Posterior vena cava (tissue), 2 donors: Measurements from ENCODE around the gene WNT3A. TPM values are rescaled to one million over a fixed set of nuclear protein-coding genes. Genes with fewer than 3 reads are reported as not detected.
A peak's percentile ranks its signal among the peaks of the same experiment; 100 is the strongest.

ENCODE experiments used
- DNase-seq: peaks from one replicate; pipeline ENCODE4 v3.0.0-alpha.2; 2020; ENCODE audit warnings: low spot score
- intact Hi-C, 2 donors: fragments of 100-400 bp; cut with DNase I; formaldehyde crosslinking; loops; one replicate each; pipeline versions ENCODE4 v1.14.1 to v1.14.2; 2022 to 2023
- total RNA-seq, 2 donors: library from RNA; stranded (reverse); fragmentation: NEBNext Ultra II Directional; extraction: Animal tissue kit (Norgen Biotek cat#: 25700); gene quantifications; one replicate each; pipeline ENCODE4 v1.2.1, GENCODE V29; 2021
- donor health status: DM: yes; HTN: yes; CAD: no.
- donor health status: DM: yes; HTN: yes; CAD: no.

Gene WNT3A
- total RNA-seq, 2 donors from 2014 or later = not detected

DNA sequence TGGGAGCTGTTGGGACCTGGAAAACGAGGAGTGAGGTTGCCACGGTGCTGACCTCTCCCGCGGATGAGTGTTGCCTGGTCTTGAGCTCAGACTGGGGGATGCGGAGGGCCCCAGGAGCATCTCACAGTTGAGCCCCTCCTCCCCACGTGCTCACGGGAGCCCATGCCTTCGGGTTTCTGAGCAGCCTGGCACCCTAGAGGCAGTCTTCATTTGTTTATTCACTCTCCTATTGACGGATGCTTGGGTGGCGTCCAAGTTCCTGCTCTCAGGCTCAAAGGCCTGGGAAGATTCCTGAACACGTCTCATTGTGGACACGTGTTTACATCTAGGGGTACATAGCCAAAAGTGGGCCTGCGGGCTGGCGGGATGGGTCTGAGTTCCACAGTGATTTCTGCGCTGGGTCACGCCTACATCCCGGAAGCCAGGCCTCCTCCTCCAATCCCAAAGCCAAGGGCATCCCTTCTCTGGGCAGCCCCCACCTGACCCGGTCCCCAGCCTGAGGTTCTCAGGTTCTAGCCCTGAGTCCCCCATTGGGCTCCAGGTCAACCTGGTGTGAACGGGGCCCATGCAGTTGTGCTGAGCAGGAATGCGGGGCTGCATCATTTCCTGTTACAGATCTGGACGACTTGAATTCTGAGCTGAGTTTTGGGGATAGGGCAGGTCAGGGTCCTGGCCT lies 14.7 kb downstream of the WNT3A start:
- intact Hi-C loops = no loop called here
- peak; percentile 72 for DNase-seq

DNA sequence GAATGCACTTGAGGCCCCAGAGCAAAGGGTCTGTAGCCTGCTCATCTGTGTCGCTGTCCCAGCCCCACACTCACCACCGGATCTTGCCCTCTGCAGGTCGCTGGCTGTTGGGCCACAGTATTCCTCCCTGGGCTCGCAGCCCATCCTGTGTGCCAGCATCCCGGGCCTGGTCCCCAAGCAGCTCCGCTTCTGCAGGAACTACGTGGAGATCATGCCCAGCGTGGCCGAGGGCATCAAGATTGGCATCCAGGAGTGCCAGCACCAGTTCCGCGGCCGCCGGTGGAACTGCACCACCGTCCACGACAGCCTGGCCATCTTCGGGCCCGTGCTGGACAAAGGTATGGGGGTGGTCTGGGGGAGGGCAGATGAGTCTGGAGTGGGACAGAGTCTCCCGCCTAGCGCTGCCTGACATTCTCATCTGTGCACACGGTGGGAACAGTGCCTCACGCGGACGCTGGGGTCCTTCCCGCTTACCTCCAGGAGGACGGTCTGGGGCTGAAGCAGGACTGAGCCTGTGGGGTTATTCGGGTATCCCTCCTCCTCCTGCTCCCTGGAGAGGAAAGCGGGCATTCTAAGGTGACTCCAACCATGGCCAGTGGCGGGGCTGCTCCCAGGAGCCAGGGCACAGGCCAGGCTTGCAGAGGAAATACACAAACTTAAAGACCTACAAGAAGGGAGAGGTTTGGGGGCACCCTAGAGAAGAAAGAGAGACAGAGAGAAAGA lies 15.9 kb downstream of the WNT3A start:
- DNase-seq = peak; percentile 73
- intact Hi-C loops = no loop called here

DNA sequence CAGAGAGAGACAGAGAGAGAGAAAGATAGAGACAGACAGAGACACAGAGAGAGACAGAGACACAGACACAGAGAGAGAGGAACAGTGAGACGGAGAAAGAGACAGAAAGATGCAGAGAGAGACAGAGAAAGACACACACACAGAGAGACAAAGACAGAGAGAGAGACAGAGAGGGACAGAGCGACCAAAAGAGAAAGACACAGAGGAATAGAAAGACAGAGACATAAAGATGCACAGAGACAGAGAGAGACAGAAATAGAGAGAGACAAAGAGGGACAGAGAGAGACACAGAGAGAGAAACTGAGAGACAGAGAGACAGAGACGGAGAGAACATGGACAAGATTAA lies 16.5 kb downstream of the WNT3A start:
- intact Hi-C loops = no loop called here

DNA sequence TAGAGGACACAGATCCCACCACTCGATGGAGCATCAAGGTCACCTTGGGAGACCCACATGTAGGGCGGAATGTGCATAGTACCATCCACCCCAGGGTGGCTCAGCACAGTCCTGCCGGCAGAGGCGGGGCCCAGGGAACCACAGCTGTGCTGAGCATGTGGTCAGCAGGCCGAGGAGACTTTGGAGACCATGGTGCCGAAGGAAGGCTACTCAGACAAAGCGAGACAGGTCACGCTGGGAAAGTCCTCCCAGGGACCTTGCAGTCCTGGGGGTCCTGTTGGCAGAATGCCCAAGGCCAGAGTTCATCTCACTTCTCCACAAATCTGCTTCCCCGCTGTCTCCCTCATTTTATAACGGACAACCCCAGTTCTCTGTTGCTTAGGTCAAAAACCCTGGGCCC lies 22.5 kb downstream of the WNT3A start:
- peak; percentile 64 for DNase-seq

More for the DNA sequence above, 16.5 kb downstream of the WNT3A start:
- no peak for DNase-seq

DNA sequence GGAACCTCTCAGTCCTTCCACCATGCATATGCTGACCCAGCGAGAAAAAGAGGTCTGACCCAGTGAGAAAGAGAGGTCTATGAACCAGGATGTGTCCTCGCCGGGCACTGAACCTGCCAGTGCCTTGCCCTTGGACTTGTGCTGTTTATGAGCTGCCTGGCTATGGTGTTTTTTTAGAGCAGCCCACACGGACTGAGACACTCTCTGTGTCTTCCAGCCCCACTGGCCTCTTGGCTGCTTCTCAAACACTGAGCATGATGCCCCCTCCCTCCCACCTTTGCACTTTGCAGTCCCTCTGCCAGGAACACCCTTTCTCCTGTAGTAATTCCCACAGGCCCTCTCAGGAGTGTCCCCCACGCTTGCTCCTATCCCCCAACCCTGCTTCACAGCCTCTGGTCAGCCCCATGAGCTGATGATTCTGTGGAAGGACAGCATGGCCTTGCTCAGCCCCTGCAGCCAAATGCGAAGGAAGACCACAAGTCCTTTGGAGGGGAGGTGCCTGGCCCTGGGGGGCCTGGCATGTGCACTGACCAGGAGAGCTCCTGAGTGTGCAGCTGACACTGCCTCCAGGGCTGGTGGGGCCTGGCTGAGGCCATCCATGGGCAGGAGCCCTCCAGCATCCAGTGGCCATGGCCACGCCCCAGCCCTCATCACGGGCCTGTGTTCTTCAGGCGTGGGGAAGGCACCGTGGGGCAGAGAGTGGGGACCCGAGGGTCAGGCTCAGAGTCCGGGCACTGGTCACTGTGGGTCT lies 23.8 kb downstream of the WNT3A start:
- intact Hi-C loops = no loop called here
- peak; percentile 34 for DNase-seq

More for the DNA sequence above, 22.5 kb downstream of the WNT3A start:
- intact Hi-C loops = no loop called here

DNA sequence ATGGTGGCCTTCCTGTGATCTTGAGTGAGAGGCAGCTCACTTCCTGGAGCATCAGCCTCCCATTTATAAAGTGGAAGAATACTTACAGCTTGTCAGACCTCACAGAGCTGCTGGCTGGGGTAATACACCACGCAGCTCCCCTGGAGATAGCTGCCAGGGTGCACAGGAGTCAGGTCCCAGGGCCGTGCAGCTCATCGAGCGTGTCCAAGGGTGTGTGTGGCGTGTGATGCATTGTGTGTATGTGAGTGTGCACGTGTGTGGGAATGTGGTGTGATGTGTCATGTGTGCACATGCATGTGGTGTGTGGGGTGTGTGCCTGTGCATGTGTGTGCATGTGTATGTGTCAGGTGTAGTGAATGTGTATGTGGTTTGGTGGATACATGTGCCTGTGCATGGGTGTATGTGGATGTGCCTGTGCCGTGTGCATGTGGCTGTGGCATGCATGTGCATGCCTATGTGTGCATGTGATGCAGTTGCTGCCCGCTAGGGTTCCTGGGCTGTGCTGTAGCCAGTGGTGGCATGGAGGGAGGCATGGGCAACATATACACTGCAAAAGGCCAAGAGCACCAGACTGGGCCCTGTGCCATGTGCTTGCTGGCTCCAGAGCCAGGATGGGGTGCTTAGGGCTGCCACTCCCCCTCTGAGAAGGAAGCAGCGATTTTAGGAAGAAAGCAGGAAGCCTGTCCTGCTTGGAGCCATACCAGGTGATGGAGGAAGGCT lies 24.6 kb downstream of the WNT3A start:
- DNase-seq = peak; percentile 57
- intact Hi-C loops = no loop called here

DNA sequence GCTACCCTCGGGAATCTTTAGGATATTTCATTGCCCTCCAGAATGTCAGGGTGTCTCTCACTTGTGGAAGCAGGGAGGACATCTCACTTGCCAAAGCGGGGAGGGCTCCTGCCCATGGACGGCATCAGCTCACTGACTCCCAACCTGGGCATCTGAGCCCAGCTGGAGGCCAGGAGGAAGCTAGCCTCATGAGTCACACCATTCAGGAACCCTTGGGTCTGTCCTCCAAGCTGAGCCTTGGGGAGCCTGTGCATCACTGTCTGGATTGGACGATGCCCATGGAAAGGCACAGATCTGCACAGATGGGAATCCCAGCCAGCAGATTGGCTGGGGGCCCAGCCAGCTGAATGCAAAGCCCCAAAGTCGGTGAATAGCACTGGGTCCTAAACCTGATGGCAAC lies 25.2 kb downstream of the WNT3A start:
- DNase-seq = peak; percentile 40
- intact Hi-C loops = no loop called here

DNA sequence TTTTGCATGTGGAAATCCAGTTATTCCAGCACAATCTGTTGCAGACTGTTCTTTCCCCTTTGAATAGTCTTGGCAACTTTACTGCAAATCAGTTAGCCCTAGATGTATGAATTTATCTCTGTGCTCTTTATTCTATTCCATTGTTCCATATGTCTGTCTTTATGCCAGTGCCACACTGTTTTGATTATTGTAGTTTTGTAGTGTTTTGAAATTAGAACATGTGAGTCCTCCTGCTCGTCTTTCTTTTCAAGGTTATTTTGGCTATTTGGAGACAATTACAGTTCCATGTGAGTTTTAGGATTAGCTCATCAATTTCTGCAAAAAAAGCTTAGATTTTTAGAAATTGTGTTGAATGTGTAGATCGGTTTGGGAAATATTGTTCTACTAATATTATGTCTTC lies 26.6 kb downstream of the WNT3A start:
- no peak for DNase-seq
- intact Hi-C loops = no loop called here

DNA sequence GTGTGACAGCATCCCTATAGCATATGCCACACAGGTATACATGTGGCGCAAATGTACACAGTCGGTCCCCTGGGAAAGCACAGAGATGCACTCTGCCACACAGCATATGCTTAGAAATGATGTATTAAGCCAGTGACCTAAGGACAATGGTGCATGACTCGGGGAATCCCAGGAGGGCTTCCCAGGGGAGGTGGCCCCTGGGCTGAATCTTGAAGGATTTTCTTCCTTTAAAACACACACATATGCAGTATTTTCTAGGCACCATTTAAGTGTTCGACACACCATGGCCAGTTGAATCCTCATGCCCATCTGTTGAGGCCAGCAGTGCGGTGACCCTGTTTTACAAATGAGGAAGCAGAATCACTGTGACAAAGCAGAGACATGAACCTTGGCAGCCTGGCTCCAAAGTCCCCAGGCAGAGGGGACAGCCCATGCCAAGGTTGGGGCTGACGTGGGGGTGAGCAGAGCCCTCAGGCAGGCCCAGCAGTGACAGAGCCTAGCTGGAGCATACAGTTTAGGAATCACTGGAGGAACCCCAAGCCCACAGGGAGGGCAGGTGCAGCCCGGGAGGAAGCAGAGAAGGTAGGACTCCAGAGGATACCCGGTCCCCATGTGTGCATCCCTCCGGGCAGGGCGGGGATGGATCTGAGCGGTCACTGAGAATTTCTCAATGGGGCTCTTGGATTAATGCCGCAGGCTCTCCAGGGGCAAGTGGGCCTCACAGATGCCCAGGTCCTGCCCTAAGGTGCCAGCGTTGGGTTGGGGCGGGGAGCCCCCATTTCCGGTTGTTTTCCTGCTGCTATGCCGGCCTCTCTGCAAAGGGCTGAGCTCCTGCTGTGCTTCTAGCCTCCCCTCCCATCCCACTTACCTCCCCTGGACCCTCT lies 28.4 kb downstream of the WNT3A start:
- peak; percentile 43 for DNase-seq

DNA sequence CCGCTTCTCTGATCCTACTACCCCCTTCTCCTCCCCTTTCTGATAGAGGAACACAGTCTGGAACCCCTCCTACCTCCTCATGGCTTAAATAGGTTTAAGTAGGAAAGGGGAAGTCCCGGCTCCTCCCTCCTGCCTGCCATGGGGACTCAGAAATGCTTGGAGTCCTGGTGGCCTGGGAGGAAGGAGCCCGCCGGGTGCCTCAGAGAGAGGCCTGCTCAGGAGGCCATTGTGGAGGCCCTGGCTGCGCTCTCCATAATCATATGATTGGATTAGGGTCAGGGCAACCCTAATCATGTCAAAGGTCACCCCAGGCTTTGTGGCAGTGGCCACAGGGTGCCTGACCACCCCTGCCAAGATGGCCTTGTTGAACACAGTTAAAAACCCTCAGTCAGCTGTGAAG lies 29.0 kb downstream of the WNT3A start:
- DNase-seq = peak; percentile 46
- intact Hi-C loops = no loop called here

More for the DNA sequence above, 28.4 kb downstream of the WNT3A start:
- intact Hi-C loops = no loop called here

DNA sequence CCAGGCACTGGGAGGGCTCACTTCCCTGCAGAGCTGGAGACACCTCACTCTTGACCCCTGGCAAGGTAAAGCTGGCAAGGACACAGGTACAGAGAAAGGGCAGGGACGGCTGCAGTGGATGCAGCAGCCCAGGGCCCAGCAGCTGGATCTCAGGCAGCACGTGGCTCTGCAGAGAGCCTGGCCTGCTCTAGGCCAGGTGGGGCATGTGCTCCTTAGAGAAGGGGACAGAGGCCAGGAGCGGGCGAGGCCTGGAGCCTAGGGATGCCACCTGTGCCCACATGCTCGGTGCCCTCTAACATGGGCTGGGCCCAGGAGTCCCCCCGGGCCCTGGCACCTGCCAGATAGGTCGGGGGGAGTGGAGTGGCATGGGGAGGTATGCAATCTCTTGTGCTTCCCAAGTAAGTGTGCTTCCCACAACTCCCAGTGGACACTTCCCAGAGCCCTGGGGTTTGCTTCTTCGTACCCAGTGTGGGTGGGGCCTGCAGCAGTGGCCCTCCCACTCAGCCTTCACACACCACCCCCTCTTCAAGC lies 30.0 kb downstream of the WNT3A start:
- DNase-seq = peak; percentile 46
- intact Hi-C loops = no loop called here

DNA sequence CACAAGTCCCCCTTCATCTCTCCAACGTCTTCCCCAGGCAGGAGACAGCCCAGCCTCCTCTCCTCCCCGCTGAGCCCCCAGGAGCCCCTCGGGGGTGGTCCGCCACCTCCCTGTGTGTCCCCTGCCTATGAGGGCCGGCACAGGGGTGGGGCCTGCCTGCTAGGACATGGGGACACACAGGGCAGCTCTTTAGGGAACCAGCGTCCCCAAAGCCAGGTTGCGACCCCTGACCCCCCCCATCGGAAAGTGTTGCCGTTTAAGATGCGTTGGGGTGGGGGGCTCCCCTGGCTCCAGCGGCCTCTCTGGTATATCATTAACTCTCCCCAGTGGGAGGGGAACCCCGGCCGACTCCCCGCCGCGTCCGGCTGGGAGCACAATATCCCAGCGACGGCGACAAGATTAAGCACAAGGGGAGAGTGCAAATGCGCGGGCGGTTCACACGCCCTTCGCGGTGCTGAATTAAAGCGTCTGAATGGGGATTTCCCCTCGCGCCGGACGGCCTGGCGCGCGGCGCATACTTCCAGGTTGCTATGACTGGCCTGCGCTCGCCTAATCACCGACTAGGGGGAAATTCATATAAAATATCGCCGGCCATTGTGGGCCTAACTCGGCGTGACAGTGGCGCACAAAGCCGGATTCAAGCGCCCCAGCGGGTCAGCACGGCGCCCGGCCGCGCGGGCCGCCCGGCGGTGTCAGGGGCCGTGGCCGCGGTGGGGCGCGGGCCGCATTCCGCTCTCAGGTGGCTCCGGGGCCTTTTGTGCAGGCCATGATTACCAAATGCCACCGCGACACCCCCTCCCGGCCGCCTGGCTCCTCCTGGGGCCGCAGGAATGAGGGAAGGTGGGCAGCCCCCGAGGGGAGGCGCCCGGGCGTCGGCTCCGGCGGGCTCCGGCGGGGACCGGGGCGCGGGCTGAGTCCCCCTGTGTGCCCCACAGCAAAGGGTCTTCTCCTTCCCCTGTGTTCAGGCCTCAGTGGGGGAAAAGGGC lies 30.9 kb downstream of the WNT3A start:
- peak; percentile 77 for DNase-seq
- intact Hi-C loops = no loop called here

DNA sequence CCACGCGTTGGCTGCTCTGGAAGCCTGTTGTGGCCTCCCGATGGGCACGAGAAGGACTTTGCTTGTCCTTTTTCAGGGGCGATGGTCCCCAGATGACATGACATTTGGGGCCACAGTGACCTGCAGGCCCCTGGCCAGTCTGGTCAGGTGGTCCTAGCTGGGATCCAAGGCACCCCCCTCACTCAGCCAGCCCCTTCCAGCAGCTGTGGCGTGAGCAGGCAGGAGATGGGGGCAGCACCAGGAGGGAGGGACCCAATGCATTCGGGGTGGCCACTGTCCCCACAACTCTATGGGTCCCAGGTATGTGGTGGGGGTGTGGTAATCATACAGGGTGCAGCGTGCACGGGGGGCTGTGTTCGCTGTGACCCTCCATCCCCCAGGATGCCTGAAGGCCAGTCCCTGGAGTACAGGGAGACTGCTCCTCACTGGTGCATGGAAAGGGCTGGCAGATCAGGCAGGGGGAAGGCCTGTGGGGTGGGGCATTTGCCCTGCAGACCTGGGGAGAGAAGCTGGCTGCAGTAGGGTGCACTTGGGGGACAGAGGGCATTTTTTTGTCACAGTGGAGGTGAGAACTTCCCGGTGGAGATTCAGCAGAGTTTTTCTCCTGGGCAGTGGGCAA lies 31.7 kb downstream of the WNT3A start:
- peak; percentile 64 for DNase-seq
- intact Hi-C loops = no loop called here

DNA sequence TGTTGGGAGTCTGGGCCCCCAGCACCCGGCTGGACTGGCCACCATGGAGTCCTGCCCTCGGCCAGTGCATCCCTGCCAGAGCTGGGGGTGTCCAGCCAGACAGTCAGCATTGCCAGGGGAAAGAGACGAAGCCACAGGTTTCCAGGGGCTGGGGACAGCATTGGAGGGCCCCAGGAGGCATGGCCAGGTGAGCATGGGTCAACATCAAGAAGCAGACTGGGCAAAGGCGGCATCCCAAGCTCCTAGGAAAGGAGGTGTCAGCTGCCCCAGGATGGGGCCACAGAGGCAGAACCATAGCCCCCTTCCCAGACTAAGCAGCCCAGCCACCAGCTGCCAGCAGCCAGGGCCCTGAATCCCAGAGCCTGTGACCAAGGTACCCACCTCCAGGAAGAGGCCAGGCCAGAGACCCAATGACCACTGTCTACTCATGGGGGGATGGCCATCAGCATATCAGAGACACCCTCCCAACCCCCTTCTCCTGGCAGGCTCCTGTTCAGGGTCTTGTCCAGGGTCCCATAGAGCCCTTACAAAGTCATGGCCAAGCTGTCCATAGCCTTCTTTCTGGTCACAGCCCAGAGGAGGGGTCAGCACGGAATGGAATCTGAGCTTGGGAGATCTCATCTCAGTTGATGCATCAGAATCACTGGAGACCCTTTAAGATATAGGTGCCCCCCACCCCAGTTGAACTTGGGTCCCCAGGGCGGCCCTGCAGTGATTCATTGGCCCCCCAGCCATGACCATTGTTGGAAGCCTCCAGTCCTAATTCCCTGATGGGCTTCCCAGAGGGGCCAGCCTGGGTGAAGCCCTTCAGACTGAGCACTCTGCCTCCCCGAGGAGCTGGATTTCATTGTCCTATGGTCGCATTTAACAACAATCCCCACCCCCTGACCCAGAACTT lies 32.5 kb downstream of the WNT3A start:
- peak; percentile 46 for DNase-seq
- intact Hi-C loops = no loop called here

DNA sequence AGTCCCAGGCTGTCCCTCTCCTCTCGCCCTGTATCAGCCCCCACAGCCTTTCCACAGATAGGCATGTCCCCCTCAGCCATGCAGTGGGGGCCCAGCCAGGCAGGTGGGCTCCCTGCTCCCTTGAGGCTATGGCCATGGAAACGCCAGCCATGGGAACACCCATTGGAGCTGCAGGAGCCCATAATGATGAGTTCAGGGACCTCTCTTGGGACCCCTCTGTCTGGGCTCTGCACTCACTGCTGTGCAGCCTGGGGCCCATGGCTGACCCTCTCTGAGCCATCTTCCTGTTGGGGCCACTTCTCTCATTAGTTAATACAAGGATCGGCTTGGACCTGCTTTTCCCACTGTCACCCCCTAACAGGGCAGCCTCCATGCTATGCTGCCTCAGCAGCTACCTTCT lies 33.2 kb downstream of the WNT3A start:
- DNase-seq = peak; percentile 51
- intact Hi-C loops = no loop called here

DNA sequence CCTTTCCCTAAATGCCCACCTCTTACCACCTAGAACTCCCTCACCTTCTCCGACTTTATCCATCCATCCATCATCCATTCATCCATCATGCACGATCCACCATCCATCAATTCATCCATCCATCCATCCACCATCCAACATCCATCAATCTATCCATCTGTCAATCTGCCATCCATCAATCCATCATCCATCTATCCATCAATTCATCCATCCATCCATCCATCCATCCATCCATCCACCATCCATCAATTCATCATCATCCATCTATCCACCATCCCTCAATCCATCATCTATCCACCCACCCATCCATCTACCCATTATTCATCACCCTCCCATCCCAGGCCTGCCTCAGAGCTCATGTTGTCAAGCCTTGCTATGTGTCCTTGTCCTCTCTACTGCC lies 34.5 kb downstream of the WNT3A start:
- no peak for DNase-seq
- intact Hi-C loops = no loop called here
